Activated T-cell treated with anti-CD3 and anti-CD28 coated beads for 48 hours (primary cell): ENCODE measurements around the gene RNASET2.
"Not testable (repeated sequence)": the region's sequence is repeated elsewhere in the genome, so short reads cannot be mapped to it uniquely, and the experiment has no call there.

Source experiments
- DNase-seq: peaks from one replicate; pipeline ENCODE4 v3.0.0-alpha.2; 2020; ENCODE audit warnings: low read depth

The RNASET2 gene

GRCh38 chr6:166927240-166927934 lies 29.0 kb downstream of the RNASET2 start:
- no peak for DNase-seq

- DNase-seq = no peak
These were observed 29.6 kb downstream of the RNASET2 start for GRCh38 chr6:166926748-166927147.

GRCh38 chr6:166925141-166925996 lies 31.0 kb downstream of the RNASET2 start:
- DNase-seq = no peak

GRCh38 chr6:166924531-166924930 lies 31.8 kb downstream of the RNASET2 start:
- DNase-seq = no peak

- no peak for DNase-seq
These were observed 33.4 kb downstream of the RNASET2 start for GRCh38 chr6:166922937-166923336.

- DNase-seq = no peak
These were observed 34.8 kb downstream of the RNASET2 start for GRCh38 chr6:166921570-166921969.

- DNase-seq = no peak
These were observed 39.5 kb downstream of the RNASET2 start for GRCh38 chr6:166916824-166917223.

GRCh38 chr6:166915484-166915883 lies 40.9 kb downstream of the RNASET2 start:
- DNase-seq = not testable (repeated sequence)

GRCh38 chr6:166914952-166915351 lies 41.4 kb downstream of the RNASET2 start:
- not testable (repeated sequence) for DNase-seq

- DNase-seq = no peak
These were observed 45.1 kb downstream of the RNASET2 start for GRCh38 chr6:166911248-166911677.

- peak; percentile 12 for DNase-seq
These were observed 45.7 kb downstream of the RNASET2 start for GRCh38 chr6:166910601-166911000.

- DNase-seq = no peak
These were observed 47.5 kb downstream of the RNASET2 start for GRCh38 chr6:166908811-166909210.

GRCh38 chr6:166907871-166908806 lies 48.2 kb downstream of the RNASET2 start:
- DNase-seq = no peak

GRCh38 chr6:166907373-166907841 lies 48.9 kb downstream of the RNASET2 start:
- DNase-seq = no peak

GRCh38 chr6:166906376-166907044 lies 49.8 kb downstream of the RNASET2 start:
- no peak for DNase-seq

GRCh38 chr6:166905505-166906134 lies 50.7 kb downstream of the RNASET2 start:
- DNase-seq = no peak

- DNase-seq = no peak
These were observed 51.3 kb downstream of the RNASET2 start for GRCh38 chr6:166905013-166905412.

- no peak for DNase-seq
These were observed 52.1 kb downstream of the RNASET2 start for GRCh38 chr6:166904101-166904746.

- no peak for DNase-seq
These were observed 52.9 kb downstream of the RNASET2 start for GRCh38 chr6:166903500-166903899.

GRCh38 chr6:166903027-166903426 lies 53.3 kb downstream of the RNASET2 start:
- no peak for DNase-seq
